Subcutaneous abdominal adipose tissue (tissue), 5 donors: Measurements from ENCODE around the gene NOXRED1.

Experiments used
- H3K27ac ChIP-seq: one replicate; pipeline ENCODE4 v1.7.0; 2013; ENCODE audit warnings: low read depth, mild to moderate bottlenecking, inconsistent platforms, low read length, moderate library complexity
- H3K27me3 ChIP-seq, 5 donors: one replicate each; pipeline ENCODE4 v1.7.0; 2013; ENCODE audit warnings: low read length in 5 of 5, inconsistent platforms in 1 of 5; ENCODE audit not compliant: control insufficient read depth in 5 of 5, insufficient read depth in 4 of 5
- H3K36me3 ChIP-seq, 5 donors: one replicate each; pipeline ENCODE4 v1.7.0; 2013; ENCODE audit warnings: low read length in 5 of 5; ENCODE audit not compliant: control insufficient read depth in 5 of 5, insufficient read depth in 5 of 5
- H3K4me1 ChIP-seq, 5 donors: one replicate each; pipeline ENCODE4 v1.7.0; 2013; ENCODE audit warnings: low read length in 5 of 5, mild to moderate bottlenecking in 3 of 5, moderate library complexity in 1 of 5; ENCODE audit not compliant: control insufficient read depth in 5 of 5, insufficient read depth in 5 of 5
- H3K4me3 ChIP-seq, 5 donors: one replicate each; pipeline ENCODE4 v1.7.0; 2013; ENCODE audit warnings: low read length in 5 of 5, low read depth in 1 of 5
- H3K9ac ChIP-seq, 5 donors: one replicate each; pipeline ENCODE4 v1.7.0; 2013; ENCODE audit warnings: low read length in 5 of 5, mild to moderate bottlenecking in 4 of 5, moderate library complexity in 3 of 5
- H3K9me3 ChIP-seq, 5 donors: one replicate each; pipeline ENCODE4 v1.7.0; 2013; ENCODE audit warnings: low read length in 5 of 5; ENCODE audit not compliant: control insufficient read depth in 5 of 5
- donor health status: healthy.
- donor health status: healthy.
- donor health status: healthy.
- donor health status: healthy.
- donor health status: healthy.

Gene NOXRED1

GRCh38 chr14:77423423-77423822 lies at the start of gene NOXRED1:
NOXRED1 (minus strand) TSS chr14:77423523; CDS start chr14:77422889, 634 bp downstream.
- Histone ChIP-seq H3K36me3 (peaks cover 56 to 67% (median 59%) of the 10 kb centered on the region in 5 donors), H3K9ac (no peak within 1 kb of the TSS)

GRCh38 chr14:77470224-77470870 lies 47.0 kb upstream of the NOXRED1 start:
- Histone ChIP-seq H3K27ac (no peak overlapping the region), H3K36me3 (peaks cover 21 to 50% (median 40%) of the 10 kb centered on the region in 5 donors), H3K4me3 (no peak overlapping the region), H3K27me3 (no peaks in the 10 kb centered on the region), H3K4me1 (peaks cover 0 to 12% (median 4%) of the 10 kb centered on the region in 5 donors), H3K9me3 (no peaks in the 10 kb centered on the region), H3K9ac (no peak overlapping the region)

More at GRCh38 chr14:77423423-77423822, at the start of gene NOXRED1:
- H3K27ac ChIP-seq = no peak within 1 kb of the TSS
- H3K9me3 ChIP-seq = peaks cover 0 to 15% (median 7%) of the 10 kb centered on the region in 5 donors
- no peaks in the 10 kb centered on the region for H3K4me1 ChIP-seq
- no peaks in the 10 kb centered on the region for H3K27me3 ChIP-seq
- no peak within 1 kb of the TSS for H3K4me3 ChIP-seq

GRCh38 chr14:77469539-77469938 lies 46.2 kb upstream of the NOXRED1 start:
- no peak overlapping the region for H3K9ac ChIP-seq
- H3K9me3 ChIP-seq = no peaks in the 10 kb centered on the region
- H3K4me1 ChIP-seq = peaks cover 0 to 6% (median 2%) of the 10 kb centered on the region in 5 donors
- peaks cover 28 to 58% (median 48%) of the 10 kb centered on the region in 5 donors for H3K36me3 ChIP-seq
- no peaks in the 10 kb centered on the region for H3K27me3 ChIP-seq
- H3K27ac ChIP-seq = no peak overlapping the region
- no peak overlapping the region for H3K4me3 ChIP-seq

- H3K9ac ChIP-seq = no peak overlapping the region
- H3K36me3 ChIP-seq = peaks cover 28 to 62% (median 52%) of the 10 kb centered on the region in 5 donors
- peaks cover 0 to 2% (median 0%) of the 10 kb centered on the region in 5 donors for H3K4me1 ChIP-seq
- no peaks in the 10 kb centered on the region for H3K27me3 ChIP-seq
- H3K9me3 ChIP-seq = no peaks in the 10 kb centered on the region
- no peak overlapping the region for H3K4me3 ChIP-seq
- no peak overlapping the region for H3K27ac ChIP-seq
Measured at GRCh38 chr14:77469067-77469505, 45.8 kb upstream of the NOXRED1 start.

GRCh38 chr14:77467801-77468200 lies 44.5 kb upstream of the NOXRED1 start:
- Histone ChIP-seq H3K9me3 (no peaks in the 10 kb centered on the region), H3K9ac (no peak overlapping the region), H3K4me1 (no peaks in the 10 kb centered on the region), H3K36me3 (peaks cover 33 to 75% (median 65%) of the 10 kb centered on the region in 5 donors), H3K4me3 (no peak overlapping the region), H3K27ac (no peak overlapping the region), H3K27me3 (no peaks in the 10 kb centered on the region)

- Histone ChIP-seq H3K9ac (peak overlapping the region; percentile 93 to 99 (median 98)), H3K4me3 (peak overlapping the region; percentile 84 to 100 (median 93)), H3K27me3 (no peaks in the 10 kb centered on the region), H3K36me3 (peaks cover 22 to 45% (median 43%) of the 10 kb centered on the region in 5 donors), H3K9me3 (no peaks in the 10 kb centered on the region), H3K27ac (peak overlapping the region; percentile 100), H3K4me1 (peaks cover 8 to 30% (median 25%) of the 10 kb centered on the region in 5 donors)
Measured at GRCh38 chr14:77459072-77459723, 35.9 kb upstream of the NOXRED1 start.

GRCh38 chr14:77458249-77458950 lies 35.1 kb upstream of the NOXRED1 start:
- H3K9ac ChIP-seq = peak overlapping the region; percentile 93 to 99 (median 98)
- H3K9me3 ChIP-seq = no peaks in the 10 kb centered on the region
- H3K27ac ChIP-seq = peak overlapping the region; percentile 100
- no peaks in the 10 kb centered on the region for H3K27me3 ChIP-seq
- peak overlapping the region; percentile 84 to 100 (median 93) for H3K4me3 ChIP-seq
- peaks cover 8 to 30% (median 25%) of the 10 kb centered on the region in 5 donors for H3K4me1 ChIP-seq
- H3K36me3 ChIP-seq = peaks cover 21 to 37% (median 35%) of the 10 kb centered on the region in 5 donors

- H3K4me1 ChIP-seq = peaks cover 8 to 30% (median 25%) of the 10 kb centered on the region in 5 donors
- no peaks in the 10 kb centered on the region for H3K9me3 ChIP-seq
- peaks cover 24 to 37% (median 34%) of the 10 kb centered on the region in 5 donors for H3K36me3 ChIP-seq
- H3K27me3 ChIP-seq = no peaks in the 10 kb centered on the region
- peak within 1 kb of the TSS; percentile 93 to 99 (median 98) for H3K9ac ChIP-seq
- H3K4me3 ChIP-seq = peak within 1 kb of the TSS; percentile 88 to 100 (median 96)
- H3K27ac ChIP-seq = peak within 1 kb of the TSS; percentile 100
Measured at GRCh38 chr14:77457522-77458248, 34.4 kb upstream of the NOXRED1 start, which contains the start of the genes AHSA1 and VIPAS39. AHSA1 (plus strand) TSS chr14:77458093; CDS start chr14:77458190, 97 bp downstream. VIPAS39 (minus strand) TSS chr14:77457601; CDS start chr14:77454102, 3,499 bp downstream.

GRCh38 chr14:77457115-77457521 lies 33.8 kb upstream of the NOXRED1 start:
- Histone ChIP-seq H3K4me3 (peak overlapping the region; percentile 88 to 100 (median 96)), H3K9me3 (no peaks in the 10 kb centered on the region), H3K9ac (peak overlapping the region; percentile 93 to 99 (median 98))

More at GRCh38 chr14:77457115-77457521, 33.8 kb upstream of the NOXRED1 start:
- H3K36me3 ChIP-seq = peaks cover 19 to 36% (median 28%) of the 10 kb centered on the region in 5 donors
- peaks cover 8 to 30% (median 25%) of the 10 kb centered on the region in 5 donors for H3K4me1 ChIP-seq
- peak overlapping the region; percentile 100 for H3K27ac ChIP-seq
- H3K27me3 ChIP-seq = no peaks in the 10 kb centered on the region
